ENCODE data around the gene LSM14A. TPM values are rescaled to one million over a fixed set of nuclear protein-coding genes. Genes with fewer than 3 reads are reported as not detected.
A peak's percentile ranks its signal among the peaks of the same experiment; 100 is the strongest.
"Not testable (repeated sequence)": the region's sequence is repeated elsewhere in the genome, so short reads cannot be mapped to it uniquely, and the experiment has no call there.

Gene LSM14A
- 134 TPM for total RNA-seq

GRCh38 chr19:34171877-34172660, at the start of gene LSM14A:
LSM14A (plus strand) TSS chr19:34172504; CDS start chr19:34172643, 139 bp downstream.
- peak; percentile 88 to 97 (median 95) for DNase-seq (ENCODE audit: low read depth in 2 of 3, low spot score in 2 of 3)

GRCh38 chr19:34124828-34125227, 47.5 kb upstream of the LSM14A start:
- DNase-seq (ENCODE audit: low read depth in 2 of 3, low spot score in 2 of 3) = no peak

- DNase-seq (ENCODE audit: low read depth in 2 of 3, low spot score in 2 of 3) = no peak
Measured at GRCh38 chr19:34126966-34127365, 45.3 kb upstream of the LSM14A start.

GRCh38 chr19:34127684-34128189, 44.6 kb upstream of the LSM14A start:
- DNase-seq (ENCODE audit: low read depth in 2 of 3, low spot score in 2 of 3) = no peak

GRCh38 chr19:34128558-34129250, 43.6 kb upstream of the LSM14A start:
- no peak for DNase-seq (ENCODE audit: low read depth in 2 of 3, low spot score in 2 of 3)

GRCh38 chr19:34131100-34131499, 41.2 kb upstream of the LSM14A start:
- DNase-seq (ENCODE audit: low read depth in 2 of 3, low spot score in 2 of 3) = no peak

GRCh38 chr19:34132145-34132544, 40.2 kb upstream of the LSM14A start:
- DNase-seq (ENCODE audit: low read depth in 2 of 3, low spot score in 2 of 3) = not testable (repeated sequence)

GRCh38 chr19:34132706-34133105, 39.6 kb upstream of the LSM14A start:
- DNase-seq (ENCODE audit: low read depth in 2 of 3, low spot score in 2 of 3) = not testable (repeated sequence)

GRCh38 chr19:34134190-34135053, 37.9 kb upstream of the LSM14A start:
- peak; percentile 73 to 94 (median 91) for DNase-seq (ENCODE audit: low read depth in 2 of 3, low spot score in 2 of 3)

GRCh38 chr19:34135054-34135800, 37.1 kb upstream of the LSM14A start:
- no peak for DNase-seq (ENCODE audit: low read depth in 2 of 3, low spot score in 2 of 3)

- DNase-seq (ENCODE audit: low read depth in 2 of 3, low spot score in 2 of 3) = no peak
Measured at GRCh38 chr19:34135821-34136611, 36.3 kb upstream of the LSM14A start.

GRCh38 chr19:34141025-34141424, 31.3 kb upstream of the LSM14A start:
- DNase-seq (ENCODE audit: low read depth in 2 of 3, low spot score in 2 of 3) = no peak

GRCh38 chr19:34142440-34142839, 29.9 kb upstream of the LSM14A start:
- DNase-seq (ENCODE audit: low read depth in 2 of 3, low spot score in 2 of 3) = no peak

GRCh38 chr19:34145741-34146202, 26.5 kb upstream of the LSM14A start:
- peak; percentile 38 to 83 (median 51) for DNase-seq (ENCODE audit: low read depth in 2 of 3, low spot score in 2 of 3)

GRCh38 chr19:34148658-34149185, 23.6 kb upstream of the LSM14A start:
- DNase-seq (ENCODE audit: low read depth in 2 of 3, low spot score in 2 of 3) = no peak

GRCh38 chr19:34149873-34150272, 22.4 kb upstream of the LSM14A start:
- no peak for DNase-seq (ENCODE audit: low read depth in 2 of 3, low spot score in 2 of 3)

GRCh38 chr19:34150558-34150957, 21.7 kb upstream of the LSM14A start:
- DNase-seq (ENCODE audit: low read depth in 2 of 3, low spot score in 2 of 3) = no peak

- DNase-seq (ENCODE audit: low read depth in 2 of 3, low spot score in 2 of 3) = no peak
Measured at GRCh38 chr19:34151439-34151838, 20.9 kb upstream of the LSM14A start.

GRCh38 chr19:34154401-34154800, 17.9 kb upstream of the LSM14A start:
- DNase-seq (ENCODE audit: low read depth in 2 of 3, low spot score in 2 of 3) = no peak
